HepG2 (cell line): Measurements from ENCODE around the gene ASB16. TPM values are rescaled to one million over a fixed set of nuclear protein-coding genes. Genes with fewer than 3 reads are reported as not detected.

ENCODE experiments used
- AGO1 ChIP-seq: fragments of 200-400 bp; formaldehyde crosslinking; IDR thresholded peaks from 2 replicates; pipeline ENCODE4 v1.6.1; 2017; ENCODE audit warnings: mild to moderate bottlenecking, low read depth, low read length, moderate library complexity; ENCODE audit not compliant: poor library complexity, severe bottlenecking
- BHLHE40 ChIP-seq: IDR thresholded peaks from 2 replicates; pipeline ENCODE4 v1.6.1; 2011; ENCODE audit warnings: low read length, improper control_type of control experiment
- BRF2 ChIP-seq: sonication (generic); formaldehyde crosslinking; IDR thresholded peaks from 2 replicates; pipeline ENCODE4 v1.8.1; 2022; ENCODE audit warnings: mild to moderate bottlenecking, missing genetic modification reagents
- CBFB ChIP-seq: sonication (generic); formaldehyde crosslinking; IDR thresholded peaks from 2 replicates; pipeline ENCODE4 v1.4.0; 2020; ENCODE audit warnings: missing genetic modification reagents
- EEA1 ChIP-seq: sonication (generic); formaldehyde crosslinking; IDR thresholded peaks from 2 replicates; pipeline ENCODE4 v1.5.1; 2020; ENCODE audit warnings: mild to moderate bottlenecking, missing genetic modification reagents, borderline replicate concordance
- MAFF ChIP-seq: IDR thresholded peaks from 2 replicates; pipeline ENCODE4 v1.6.1; 2011; ENCODE audit warnings: low read depth, low read length, improper control_type of control experiment
- NCOA5 ChIP-seq: sonication (generic); formaldehyde crosslinking; IDR thresholded peaks from 2 replicates; pipeline ENCODE4 v1.4.0; 2020; ENCODE audit warnings: missing genetic modification reagents
- NFRKB ChIP-seq: fragments of 450-650 bp; IDR thresholded peaks from 2 replicates; pipeline ENCODE4 v1.6.1; 2017
- NFYB ChIP-seq: sonication (generic); formaldehyde crosslinking; IDR thresholded peaks from 2 replicates; pipeline ENCODE4 v1.4.0; 2020; ENCODE audit warnings: missing genetic modification reagents
- NKX3-1 ChIP-seq: sonication (generic); formaldehyde crosslinking; IDR thresholded peaks from 2 replicates; pipeline ENCODE4 v1.5.0; 2020; ENCODE audit warnings: missing genetic modification reagents
- THYN1 ChIP-seq: sonication (generic); formaldehyde crosslinking; IDR thresholded peaks from 2 replicates; pipeline ENCODE4 v1.8.1; 2023; ENCODE audit warnings: low read depth, mild to moderate bottlenecking, moderate library complexity, missing genetic modification reagents, borderline replicate concordance
- TMF1 ChIP-seq: sonication (generic); formaldehyde crosslinking; IDR thresholded peaks from 2 replicates; pipeline ENCODE4 v1.8.1; 2022; ENCODE audit warnings: low read depth, missing genetic modification reagents
- YEATS2 ChIP-seq: sonication (generic); formaldehyde crosslinking; IDR thresholded peaks from 2 replicates; pipeline ENCODE4 v1.4.0; 2020; ENCODE audit warnings: missing genetic modification reagents, borderline replicate concordance
- ZHX2 ChIP-seq, 2 experiments: sonication (generic) in 1 of 2; formaldehyde crosslinking in 1 of 2; IDR thresholded peaks; 2 replicates each; pipeline versions ENCODE4 v1.6.1 to v1.9.0; 2014 to 2022; ENCODE audit warnings: antibody characterized with exemption in 1 of 2, borderline replicate concordance in 1 of 2, inconsistent platforms in 1 of 2, low read depth in 1 of 2, missing genetic modification reagents in 1 of 2
- ZNF331 ChIP-seq: sonication (generic); formaldehyde crosslinking; IDR thresholded peaks from 2 replicates; pipeline ENCODE4 v1.4.0; 2020; ENCODE audit warnings: missing genetic modification reagents
- ZNF367 ChIP-seq: sonication (generic); formaldehyde crosslinking; IDR thresholded peaks from 2 replicates; pipeline ENCODE4 v1.4.0; 2020; ENCODE audit warnings: missing genetic modification reagents, borderline replicate concordance
- ZNF691 ChIP-seq: sonication (generic); formaldehyde crosslinking; IDR thresholded peaks from 2 replicates; pipeline ENCODE4 v1.4.0; 2020; ENCODE audit warnings: missing genetic modification reagents, low read depth, mild to moderate bottlenecking, borderline replicate concordance
- ZNF709 ChIP-seq: sonication (generic); formaldehyde crosslinking; IDR thresholded peaks from 2 replicates; pipeline ENCODE4 v1.5.0; 2020; ENCODE audit warnings: mild to moderate bottlenecking, missing genetic modification reagents
- ZNF891 ChIP-seq: sonication (generic); formaldehyde crosslinking; IDR thresholded peaks from 2 replicates; pipeline ENCODE4 v1.5.0; 2020; ENCODE audit warnings: mild to moderate bottlenecking, missing genetic modification reagents
- ZSCAN20 ChIP-seq: sonication (generic); formaldehyde crosslinking; IDR thresholded peaks from 2 replicates; pipeline ENCODE4 v1.4.0; 2020; ENCODE audit warnings: missing genetic modification reagents, mild to moderate bottlenecking, borderline replicate concordance
- polyA plus RNA-seq, 8 experiments: library from polyadenylated mRNA; depleted of rRNA in 3 of 8; stranded (reverse) in 7 of 8; unstranded in 1 of 8; fragments of >200 nt; fragmentation: Illumina TruSeq in 4 of 8; extraction: Trizol in 4 of 8; gene quantifications; 2 replicates each; pipeline versions ENCODE4 v1.2.1 to v1.2.3, GENCODE V29; 2011 to 2016; ENCODE audit warnings: low read depth in 4 of 8, missing spikeins in 1 of 8, mixed read lengths in 1 of 8; ENCODE audit not compliant: insufficient read depth in 1 of 8
- total RNA-seq, 5 experiments: library from RNA; depleted of rRNA; stranded (reverse); fragments of >200 nt; fragmentation: Illumina TruSeq; extraction: Trizol; gene quantifications; 2 replicates each; pipeline ENCODE4 v1.2.3, GENCODE V29; 2016; ENCODE audit warnings: low read depth in 1 of 5
- TF ChIP-seq, protein P1 (sequence below): IDR thresholded peaks from 2 replicates; pipeline ENCODE4 v1.6.1; 2016; ENCODE audit warnings: low read depth, borderline replicate concordance

The ASB16 gene
- total and polyA plus RNA-seq, 2 of the 13 experiments (the other 11 are each of a cell fraction or from before 2014, with no cell fraction given): 0.07 TPM; not detected in 1

DNA sequence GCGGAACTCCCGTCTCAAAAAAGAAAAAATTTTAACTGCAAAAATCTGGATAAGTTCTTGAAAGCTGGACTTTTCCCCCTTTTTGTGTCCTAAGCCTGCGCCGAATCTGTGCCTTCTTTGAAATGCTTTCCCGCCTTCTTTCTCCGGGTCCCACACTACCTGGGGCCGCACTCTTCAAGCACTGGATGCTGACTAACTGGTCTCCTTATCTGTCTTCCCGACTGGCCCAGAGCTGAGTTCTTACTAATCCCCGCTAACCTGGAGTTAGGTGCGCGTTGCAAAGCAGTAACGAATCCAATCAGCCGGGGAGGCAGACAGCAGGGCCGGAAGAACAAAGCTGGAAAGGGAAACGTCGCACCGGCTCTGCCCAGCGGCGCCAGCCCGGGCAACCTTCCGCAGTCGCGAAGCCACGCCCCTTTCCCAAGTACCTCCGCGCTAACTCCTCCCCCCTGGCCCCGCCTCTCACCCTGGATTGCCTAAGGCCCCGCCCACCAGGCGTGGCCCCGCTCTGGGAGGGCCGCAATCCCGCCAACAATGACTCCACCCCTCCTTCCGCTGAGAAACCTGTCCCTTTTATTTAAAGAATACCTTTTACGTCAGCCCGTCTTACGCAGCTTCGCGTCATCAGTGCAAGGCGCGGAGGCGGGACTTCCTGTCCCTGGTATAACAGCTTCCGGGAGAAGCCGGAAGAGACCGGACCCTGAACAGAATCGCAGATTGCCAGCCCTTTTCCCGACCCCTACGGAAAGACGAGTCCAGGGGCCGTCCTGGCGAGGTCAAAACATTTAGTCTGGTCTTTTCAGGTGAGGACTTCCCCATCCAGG is 16.0 kb downstream of the ASB16 start, which contains the start of gene TMUB2 (continued):
- TF ChIP-seq ZNF331 (0 out of 2 replicates have a peak, but pooled peaks have one; percentile 20), THYN1 (CRISPR knock-in tag) (no peak), NFYB (peak; percentile 44), CBFB (CRISPR knock-in tag) (no peak; the same call in 1 of the 2 replicates), NFRKB (no peak), ZHX2 (IDR thresholded peaks at IDR 0.05; ENCODE audit: low read depth) (peak; percentile 99), ZHX2 (CRISPR knock-in tag; IDR thresholded peaks at IDR 0.05; ENCODE audit: borderline replicate concordance) (0 out of 2 replicates have a peak, but pooled peaks have one; percentile 27), YEATS2 (CRISPR knock-in tag) (peak; percentile 96), ZNF891 (CRISPR knock-in tag) (0 out of 2 replicates have a peak, but pooled peaks have one; percentile 7), NCOA5 (CRISPR knock-in tag) (no peak; the same call in 1 of the 2 replicates), ZNF367 (CRISPR knock-in tag) (0 out of 2 replicates have a peak, but pooled peaks have one; percentile 62), ZNF691 (CRISPR knock-in tag) (peak; percentile 46; the same call in 1 of the 2 replicates), AGO1 (no peak), TMF1 (CRISPR knock-in tag) (no peak), EEA1 (peak; percentile 15; the same call in 1 of the 2 replicates), ZNF709 (CRISPR knock-in tag) (peak; percentile 70), BHLHE40 (0 out of 2 replicates have a peak, but pooled peaks have one; percentile 7), BRF2 (CRISPR knock-in tag) (peak; percentile 84; the same call in 1 of the 2 replicates), ZSCAN20 (CRISPR knock-in tag) (peak; percentile 66; the same call in 1 of the 2 replicates), NKX3-1 (CRISPR knock-in tag) (peak; percentile 89), MAFF (no peak)
- TF ChIP-seq, protein P1, sequence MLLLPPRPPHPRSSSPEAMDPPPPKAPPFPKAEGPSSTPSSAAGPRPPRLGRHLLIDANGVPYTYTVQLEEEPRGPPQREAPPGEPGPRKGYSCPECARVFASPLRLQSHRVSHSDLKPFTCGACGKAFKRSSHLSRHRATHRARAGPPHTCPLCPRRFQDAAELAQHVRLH (CRISPR knock-in tag): 0 out of 2 replicates have a peak, but pooled peaks have one; percentile 18
